NCI-H2227 (cell line): ENCODE results near the gene PDE1A.
A peak's percentile ranks its signal among the peaks of the same experiment; 100 is the strongest.
"Not testable (repeated sequence)": the region's sequence is repeated elsewhere in the genome, so short reads cannot be mapped to it uniquely, and the experiment has no call there.

ENCODE experiments used
- DNase-seq: peaks from one replicate; lab custom pipeline; 2025; ENCODE audit not compliant: unreplicated experiment; lab: John Stamatoyannopoulos, UW

Gene PDE1A

GRCh38 chr2:182410120-182410519 lies 16.7 kb downstream of the PDE1A start:
- no peak for DNase-seq

- no peak for DNase-seq
Observed at GRCh38 chr2:182406221-182406620, 20.6 kb downstream of the PDE1A start.

DNA sequence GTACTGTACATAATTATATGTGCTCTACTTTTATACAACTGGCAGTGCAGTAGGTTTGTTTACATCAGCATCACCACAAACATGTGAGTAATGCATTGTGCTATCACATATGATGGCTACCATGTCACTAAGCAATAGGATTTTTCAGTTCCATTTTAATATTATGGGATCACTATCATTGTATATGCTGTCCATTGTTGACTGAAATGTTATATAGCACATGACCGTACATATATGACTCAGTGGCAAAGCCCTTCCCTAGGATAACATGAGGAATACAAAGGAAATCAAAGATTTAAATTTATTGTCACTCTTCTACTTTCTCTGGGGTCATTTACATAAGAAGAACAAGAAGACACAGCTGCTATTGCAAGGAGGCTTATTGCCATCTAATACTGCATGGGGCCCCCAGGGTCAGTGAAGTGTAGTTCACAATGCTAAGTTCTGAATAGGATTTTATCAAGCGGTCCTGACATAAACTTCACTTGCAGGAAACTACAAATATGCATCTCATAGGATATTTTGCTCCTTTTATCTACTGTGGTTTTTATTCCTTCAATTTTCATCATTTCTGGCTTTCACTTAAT lies 21.8 kb downstream of the PDE1A start:
- no peak for DNase-seq

DNA sequence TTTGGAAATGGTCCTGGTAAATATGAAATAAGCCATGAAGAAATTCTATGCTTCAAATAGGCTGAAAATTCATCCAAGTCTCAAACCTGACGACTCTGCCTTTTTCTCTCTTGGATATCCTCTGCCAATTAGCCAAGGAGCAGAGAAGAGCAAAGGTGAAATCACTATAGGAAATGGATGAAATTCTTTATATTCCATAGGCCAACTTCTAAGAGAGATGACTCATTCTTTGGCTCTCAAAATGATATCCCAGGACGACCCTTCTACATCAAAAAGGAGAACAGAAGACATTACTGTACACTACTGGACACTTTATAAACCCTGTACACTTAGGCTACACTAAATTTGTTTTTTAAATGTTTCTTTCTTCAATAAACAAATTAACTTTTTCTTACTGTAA lies 22.7 kb downstream of the PDE1A start:
- no peak for DNase-seq

GRCh38 chr2:182393270-182393760 lies 33.5 kb downstream of the PDE1A start:
- no peak for DNase-seq

DNA sequence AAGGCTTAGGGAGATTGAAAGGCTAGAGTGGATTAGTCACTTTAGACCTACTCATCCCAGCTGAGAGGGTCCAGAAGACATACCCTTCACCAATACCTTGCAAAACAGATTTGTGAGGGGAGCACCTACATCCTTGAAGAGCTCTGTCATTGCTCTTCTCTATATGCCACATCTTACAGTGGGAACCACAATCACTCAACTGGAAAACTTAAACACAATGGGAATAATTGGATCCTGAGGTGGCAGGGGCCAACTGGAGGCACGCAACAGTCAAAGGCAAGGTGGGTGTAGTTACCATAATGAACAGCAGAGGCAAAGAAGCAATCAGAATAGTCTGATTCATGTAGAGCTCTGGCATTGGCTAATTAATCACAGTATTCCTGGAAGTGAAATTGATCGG lies 35.4 kb downstream of the PDE1A start:
- DNase-seq: no peak

GRCh38 chr2:182386267-182386880 lies 40.5 kb downstream of the PDE1A start:
- not testable (repeated sequence) for DNase-seq

GRCh38 chr2:182384860-182385259 lies 42.0 kb downstream of the PDE1A start:
- DNase-seq: no peak

- DNase-seq: no peak
Observed at GRCh38 chr2:182381225-182381624, 45.6 kb downstream of the PDE1A start.

- DNase-seq: peak; percentile 49
Observed at GRCh38 chr2:182379241-182379640, 47.6 kb downstream of the PDE1A start.

DNA sequence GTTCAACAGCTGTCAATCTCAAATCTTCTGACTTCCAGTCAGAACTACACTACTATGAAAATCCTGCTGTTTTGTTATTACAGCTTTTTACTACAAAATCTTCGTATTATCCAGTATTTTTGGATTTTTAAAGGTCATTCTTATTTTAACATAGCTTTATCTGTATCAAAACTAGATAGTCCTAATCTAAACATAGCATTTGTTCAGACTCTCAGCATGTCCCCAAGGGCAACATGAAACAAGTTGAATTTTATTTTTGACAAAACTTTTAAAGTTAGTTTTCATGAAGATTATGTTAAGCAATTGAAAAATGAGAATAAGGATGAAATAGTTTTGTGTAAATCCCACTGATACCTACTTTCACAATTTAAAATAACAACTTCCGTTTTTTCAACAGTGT lies 48.1 kb downstream of the PDE1A start:
- no peak for DNase-seq

DNA sequence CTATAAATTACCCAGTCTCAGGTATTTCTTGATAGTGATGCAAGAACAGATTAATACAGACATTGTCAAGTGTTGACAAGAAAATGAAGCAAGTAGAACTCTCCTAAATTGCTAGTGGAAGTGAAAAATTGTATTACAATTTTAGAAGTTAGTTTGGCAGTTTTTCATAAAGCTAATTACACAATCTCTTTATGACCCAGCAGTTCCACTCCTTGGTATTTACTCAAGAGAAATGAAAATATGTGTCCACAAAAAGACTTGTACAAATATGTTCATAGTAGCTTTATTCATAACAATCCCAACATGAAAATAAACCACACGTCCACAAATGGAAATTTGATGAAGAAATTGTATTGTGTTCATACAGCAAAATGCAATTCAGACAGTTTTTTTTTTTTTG lies 49.4 kb downstream of the PDE1A start:
- DNase-seq: no peak

GRCh38 chr2:182375862-182376261 lies 51.0 kb downstream of the PDE1A start:
- DNase-seq: no peak

DNA sequence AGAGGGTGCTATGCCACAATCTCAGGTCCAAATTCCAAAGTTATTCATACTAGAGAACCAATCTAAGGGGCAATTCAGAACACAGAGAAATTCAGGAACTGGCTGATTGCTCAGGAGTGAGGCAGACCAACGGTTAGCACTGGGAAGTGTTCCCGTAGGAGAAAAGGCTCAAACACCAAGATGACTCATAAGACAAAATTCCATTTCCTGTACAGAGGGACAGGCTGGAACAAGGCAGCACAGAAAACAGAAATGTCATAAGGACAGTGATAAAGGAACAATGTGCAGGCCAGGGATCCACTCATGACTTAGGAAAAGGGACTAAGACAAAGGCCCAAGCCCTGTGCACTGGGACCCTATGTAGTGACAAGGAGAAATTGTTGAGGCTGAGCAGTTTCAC lies 54.2 kb downstream of the PDE1A start:
- no peak for DNase-seq

DNA sequence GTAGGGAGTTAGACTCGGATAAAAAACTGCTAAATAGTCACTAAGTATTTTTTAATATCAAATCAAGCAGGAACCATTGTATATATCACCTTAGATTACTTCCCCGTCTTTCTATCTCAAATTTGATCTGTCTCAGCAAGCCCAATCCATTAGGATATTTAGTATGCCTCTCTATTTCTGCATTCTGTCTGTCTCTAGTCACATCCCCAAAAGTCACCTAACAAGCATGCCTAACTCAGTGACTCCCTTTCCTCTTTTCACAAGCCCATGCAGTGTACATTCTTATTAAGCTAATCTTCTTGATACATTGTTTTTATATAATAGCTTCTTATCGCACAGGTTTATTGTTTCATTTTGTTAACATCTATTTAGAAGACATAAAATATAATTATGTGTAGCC lies 57.8 kb downstream of the PDE1A start:
- DNase-seq: no peak

- DNase-seq: no peak
Observed at GRCh38 chr2:182368446-182368845, 58.4 kb downstream of the PDE1A start.

DNA sequence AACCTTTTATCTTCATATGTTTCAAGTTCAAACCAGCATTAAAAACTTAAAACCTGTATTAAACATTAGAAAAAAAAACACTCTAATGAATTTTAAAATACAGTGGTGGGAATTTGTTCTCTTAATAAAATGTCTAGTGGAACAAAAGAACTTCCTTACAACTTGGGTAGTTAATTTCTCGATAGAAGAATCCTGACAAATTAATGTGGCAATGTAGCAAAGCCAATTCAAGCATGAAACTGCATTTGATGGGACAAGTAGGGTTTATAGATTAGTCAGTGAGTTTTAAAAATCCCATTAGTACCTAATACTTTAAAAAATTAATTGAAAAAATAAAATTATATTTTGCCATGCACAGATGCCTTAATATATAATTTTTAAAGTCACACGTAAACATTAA lies 59.4 kb downstream of the PDE1A start:
- no peak for DNase-seq

GRCh38 chr2:182366628-182367027 lies 60.2 kb downstream of the PDE1A start:
- DNase-seq: peak; percentile 11

- no peak for DNase-seq
Observed at GRCh38 chr2:182365855-182366254, 61.0 kb downstream of the PDE1A start.

DNA sequence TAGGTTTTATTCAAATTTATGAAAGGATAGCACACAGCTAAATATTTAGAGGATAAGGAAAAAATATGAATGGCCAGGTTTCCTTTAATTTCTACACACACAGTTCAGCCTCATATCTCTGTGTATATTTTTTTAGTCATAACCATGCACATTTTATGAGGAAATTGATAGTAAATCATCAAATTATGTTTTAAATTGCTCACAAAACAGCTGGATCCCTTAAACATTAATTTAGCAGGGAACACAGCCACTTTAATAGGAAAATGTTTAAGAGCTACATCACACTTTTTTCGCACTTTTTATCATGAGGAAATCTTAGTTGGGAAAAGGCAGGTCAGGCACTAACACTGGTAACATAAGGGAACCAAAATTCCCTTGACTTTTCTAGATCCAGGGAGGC lies 65.4 kb downstream of the PDE1A start:
- no peak for DNase-seq

GRCh38 chr2:182360663-182361260 lies 66.1 kb downstream of the PDE1A start:
- DNase-seq: no peak

GRCh38 chr2:182359990-182360662 lies 66.7 kb downstream of the PDE1A start:
- DNase-seq: no peak
